K562 (cell line): ENCODE results near the gene GHRL. TPM values are rescaled to one million over a fixed set of nuclear protein-coding genes. Genes with fewer than 3 reads are reported as not detected.

Experiments
- ATAC-seq: fragments of 200-7000 bp; cut with Tn5 transposase; 3 replicates; pipeline ENCODE4 v1.9.1; 2020; ENCODE audit warnings: moderate library complexity
- BruUV-seq: library from RNA; stranded (reverse); fragments of 400-500 nt; replicated peaks from 2 replicates; lab custom pipeline; 2021; lab: Mats Ljungman, UMichigan
- CTCF ChIA-PET: fragments of 300-600 bp; formaldehyde crosslinking; extraction: SDS; loops from one replicate; lab custom pipeline; 2021; ENCODE audit warnings: low intra/inter-chr PET ratio; lab: Yijun Ruan, JAX
- POLR2A ChIA-PET: fragments of 300-600, 350-650 bp; sonication (Branson Sonifier 250); formaldehyde crosslinking; extraction: SDS; loops from one replicate; lab custom pipeline; 2021; ENCODE audit warnings: antibody characterized with exemption, inconsistent platforms; lab: Yijun Ruan, JAX
- DNase-seq, 4 experiments: peaks; one replicate each; pipeline versions ENCODE4 v3.0.0 to v3.0.0-alpha.2; 2011 to 2018; ENCODE audit warnings: low spot score in 3 of 4, mixed read lengths in 3 of 4; ENCODE audit errors: extremely low read depth in 1 of 4
- FAIRE-seq: peaks from 2 replicates; lab custom pipeline; 2011; peaks lifted over from hg19 to GRCh38; lab: Jason Lieb, UNC
- H2AFZ ChIP-seq: 2 replicates; pipeline ENCODE4 v1.6.0; 2011; ENCODE audit warnings: low read depth, low read length, control low read depth, inconsistent platforms
- H3K27ac ChIP-seq: fragments of 200-600 bp; 3 replicates; pipeline ENCODE4 v1.8.0; 2011; ENCODE audit warnings: low read depth, mild to moderate bottlenecking, control low read depth, inconsistent platforms, low read length, moderate library complexity, mixed read lengths; ENCODE audit errors: extremely low read depth
- H3K27me3 ChIP-seq, 2 experiments: fragments of 300-600 bp in 1 of 2; 2 replicates in 1 of 2; 3 replicates in 1 of 2; pipeline versions ENCODE4 v1.6.0 to v1.8.0; 2011; ENCODE audit warnings: inconsistent platforms in 2 of 2, low read length in 2 of 2, mild to moderate bottlenecking in 1 of 2, mixed read lengths in 1 of 2, moderate library complexity in 1 of 2; ENCODE audit not compliant: control insufficient read depth in 2 of 2, insufficient read depth in 2 of 2
- H3K36me3 ChIP-seq: fragments of 300-600 bp; 3 replicates; pipeline ENCODE4 v1.8.0; 2011; ENCODE audit warnings: mild to moderate bottlenecking, low read length, inconsistent platforms; ENCODE audit not compliant: control insufficient read depth, insufficient read depth
- H3K4me1 ChIP-seq, 2 experiments: fragments of 200-600 bp in 1 of 2; replicated peaks in 1 of 2; 2 replicates in 1 of 2; 3 replicates in 1 of 2; pipeline versions ENCODE4 v1.5.1 to v1.8.0; 2011; ENCODE audit warnings: inconsistent platforms in 2 of 2, low read length in 2 of 2, mild to moderate bottlenecking in 1 of 2, mixed read lengths in 1 of 2, moderate library complexity in 1 of 2; ENCODE audit not compliant: control insufficient read depth in 2 of 2, insufficient read depth in 2 of 2
- H3K4me2 ChIP-seq: 2 replicates; pipeline ENCODE4 v1.6.1; 2011; ENCODE audit warnings: low read length, control low read depth, inconsistent platforms, mixed read lengths; ENCODE audit not compliant: insufficient read depth
- H3K4me3 ChIP-seq: fragments of 200-600 bp; sonication (generic), shearing (Covaris generic); 2 replicates; pipeline ENCODE4 v1.5.1; 2016; ENCODE audit warnings: control low read depth, inconsistent platforms
- H3K79me2 ChIP-seq: fragments of 200-600 bp; 3 replicates; pipeline ENCODE4 v1.8.0; 2011; ENCODE audit warnings: low read length, inconsistent platforms; ENCODE audit not compliant: control insufficient read depth, insufficient read depth
- H3K9ac ChIP-seq, 2 experiments: 2 replicates each; pipeline versions ENCODE4 v1.6.0 to v1.6.1; 2011; ENCODE audit warnings: low read depth in 2 of 2, low read length in 2 of 2, control low read depth in 1 of 2, inconsistent platforms in 1 of 2, mild to moderate bottlenecking in 1 of 2, mixed read lengths in 1 of 2; ENCODE audit not compliant: insufficient read depth in 1 of 2
- H3K9me1 ChIP-seq: one replicate; pipeline ENCODE4 v1.6.0; 2011; ENCODE audit warnings: inconsistent platforms, mild to moderate bottlenecking, low read length, moderate library complexity; ENCODE audit not compliant: control insufficient read depth, insufficient read depth
- H3K9me3 ChIP-seq: replicated peaks from 2 replicates; pipeline ENCODE4 v1.5.1; 2011; ENCODE audit warnings: low read depth, low read length, inconsistent platforms; ENCODE audit not compliant: control insufficient read depth, insufficient read depth
- H4K20me1 ChIP-seq: replicated peaks from 2 replicates; pipeline ENCODE4 v1.6.1; 2011; ENCODE audit warnings: low read length, inconsistent platforms, mixed read lengths; ENCODE audit not compliant: control insufficient read depth, insufficient read depth
- ZBTB11 ChIP-seq, 3 experiments: fragments of 200-800 bp in 1 of 3; fragments of 250-450 bp in 1 of 3; fragments of 450-650 bp in 1 of 3; sonication (Bioruptor Pico) in 1 of 3; sonication (Bioruptor generic) in 1 of 3; formaldehyde crosslinking in 1 of 3; IDR thresholded peaks; 2 replicates each; pipeline versions ENCODE4 v1.6.1 to v1.8.0; 2016 to 2022; ENCODE audit warnings: mild to moderate bottlenecking in 2 of 3, missing genetic modification characterization in 2 of 3, missing compliant biosample characterization in 1 of 3, moderate library complexity in 1 of 3
- ZFP30 ChIP-seq: fragments of 250-450 bp; sonication (Bioruptor Pico); IDR thresholded peaks from 2 replicates; pipeline ENCODE4 v1.8.0; 2022; ENCODE audit warnings: moderate library complexity, mild to moderate bottlenecking, inconsistent platforms, borderline replicate concordance
- ZFP36 ChIP-seq: fragments of 150-350 bp; IDR thresholded peaks from 2 replicates; pipeline ENCODE4 v1.6.1; 2018; ENCODE audit warnings: low read length, low read depth; ENCODE audit not compliant: partially characterized antibody
- ZNF280B ChIP-seq: fragments of 250-450 bp; sonication (Bioruptor Pico); IDR thresholded peaks from 2 replicates; pipeline ENCODE4 v1.5.1; 2021; ENCODE audit warnings: mild to moderate bottlenecking
- WGBS: fragments of 100-300 bp; shearing (Covaris generic); methylation state at CpG from one replicate; pipeline ENCODE4 v1.1.6; 2016; ENCODE audit warnings: low coverage, mixed read lengths; ENCODE audit not compliant: insufficient coverage; ENCODE audit errors: missing lambda C conversion rate; 5-methylcytosine and 5-hydroxymethylcytosine counted together
- in situ Hi-C: fragments of 300-500 bp; cut with MboI; formaldehyde crosslinking; loops from 4 replicates; pipeline ENCODE4 v1.15.0; 2018; ENCODE audit warnings: inconsistent platforms, mixed read lengths
- intact Hi-C: fragments of 100-400 bp; cut with micrococcal nuclease; formaldehyde crosslinking; loops from 2 replicates; pipeline ENCODE4 v1.14.2; 2022
- polyA plus RNA-seq, 8 experiments: library from polyadenylated mRNA; depleted of rRNA in 4 of 8; stranded (reverse) in 5 of 8; unstranded in 3 of 8; fragments of >200 nt; fragmentation: Nextera tagmentation in 2 of 8; fragmentation: Illumina TruSeq in 1 of 8; extraction: Ambion mirVana in 2 of 8; extraction: Trizol in 1 of 8; gene quantifications; 2 replicates each; pipeline versions ENCODE4 v1.2.1 to v1.2.3, GENCODE V29; 2011 to 2014; ENCODE audit warnings: inconsistent platforms in 1 of 8, missing spikeins in 1 of 8
- total RNA-seq, 7 experiments: library from RNA; depleted of rRNA in 6 of 7; stranded (reverse); fragments of >200 nt in 6 of 7; fragmentation: Illumina TruSeq in 2 of 7; extraction: Trizol in 2 of 7; gene quantifications; 2 replicates each; pipeline versions ENCODE4 v1.2.1 to v1.2.3, GENCODE V29; 2011 to 2021; ENCODE audit warnings: low replicate concordance in 1 of 7

Gene GHRL
- total and polyA plus RNA-seq, 9 of the 15 experiments (the other 6 are each of a cell fraction or from before 2014, with no cell fraction given) = 0.08 to 0.29 (median 0.15) TPM; not detected in 5

- CTCF ChIA-PET = interaction anchor here (0.6 kb wide), 1 partner anchor 601 kb away, joined by 7 read pairs; no protein-coding TSS in a partner anchor
- ATAC-seq (no peak), FAIRE-seq (no peak), DNase-seq (no peak)
- H3K4me3 ChIP-seq = no peak overlapping the region
- peaks cover 30% of the 10 kb centered on the region for H4K20me1 ChIP-seq
- WGBS = 94% methylated on average over 4 of the region's 4 CpGs
- no peak overlapping the region; a peak in 1 of 4 replicates for H3K9ac ChIP-seq
- intact Hi-C loops = no loop called here
- H3K36me3 ChIP-seq = peaks cover 73% of the 10 kb centered on the region
- no TSS peak for BruUV-seq
- H3K79me2 ChIP-seq = peaks cover 41% of the 10 kb centered on the region
- peaks cover 5% of the 10 kb centered on the region in 2 experiments; a peak in 3 of 5 replicates for H3K4me1 ChIP-seq
- peaks cover 9% of the 10 kb centered on the region for H3K9me1 ChIP-seq
- no peak overlapping the region for H3K4me2 ChIP-seq
- H3K27me3 ChIP-seq = no peaks in the 10 kb centered on the region
- H3K9me3 ChIP-seq = no peaks in the 10 kb centered on the region
- in situ Hi-C loops = loop anchor here (25.0 kb wide), 1 partner anchor 805 kb away; no protein-coding TSS in a partner anchor
- POLR2A ChIA-PET = interaction anchor here (0.5 to 2.9 kb wide), 3 partner anchors 12 to 1389 kb away, joined by 3 to 30 read pairs (median 3); no protein-coding TSS in a partner anchor
- H2AFZ ChIP-seq = no peak overlapping the region
- H3K27ac ChIP-seq = no peak overlapping the region
- TF ChIP-seq ZBTB11 (CRISPR knock-in tag; IDR thresholded peaks at IDR 0.05) (0 out of 6 replicates have a peak, but pooled peaks of 1 of the 3 experiments have one; percentile 6), ZFP36 (no peak), ZFP30 (no peak), ZNF280B (CRISPR knock-in tag) (no peak)
Observed at GRCh38 chr3:10317311-10317960, 24.7 kb upstream of the GHRL start.
